ENCODE data around the gene TMEM51. TPM values are rescaled to one million over a fixed set of nuclear protein-coding genes. Genes with fewer than 3 reads are reported as not detected.
A peak's percentile ranks its signal among the peaks of the same experiment; 100 is the strongest.

Gene TMEM51
- total RNA-seq, 1 experiment from 2014 or later = 1.7 TPM

GRCh38 chr1:15231714-15232201 lies 78.2 kb downstream of the TMEM51 start:
- BruUV-seq (replicated peaks) = no TSS peak
- CTCF ChIA-PET = no interaction called here
- Histone ChIP-seq H3K27me3 (replicated peaks; ENCODE audit: insufficient read depth, low read depth, low read length, poor library complexity) (no peaks in the 10 kb centered on the region), H3K4me3 (ENCODE audit: low read depth, low read length, poor library complexity, severe bottlenecking) (no peak overlapping the region), H3K27ac (ENCODE audit: low read depth, low read length, poor library complexity, severe bottlenecking) (no peak overlapping the region), H3K4me1 (ENCODE audit: insufficient read depth, low read length, poor library complexity, severe bottlenecking) (no peaks in the 10 kb centered on the region), H3K9me3 (ENCODE audit: low read depth, low read length, poor library complexity, severe bottlenecking) (no peaks in the 10 kb centered on the region), H3K36me3 (ENCODE audit: insufficient read depth, low read length, poor library complexity, severe bottlenecking) (no peaks in the 10 kb centered on the region)
- POLR2A ChIA-PET (ENCODE audit: low non-redundant PET) = no interaction called here
- intact Hi-C loops (cut with micrococcal nuclease; ENCODE audit: unreplicated experiment) = no loop called here
- no peak for TF ChIP-seq CTCF (conservative IDR thresholded peaks at IDR 0.05; ENCODE audit: low read depth, low read length)
- TF ChIP-seq EZH2 (IDR thresholded peaks at IDR 0.05; ENCODE audit: borderline replicate concordance, low read depth, low read length, poor library complexity, severe bottlenecking) = no peak
- no peak for DNase-seq (ENCODE audit: low spot score)

GRCh38 chr1:15233689-15234088 lies 80.1 kb downstream of the TMEM51 start:
- Histone ChIP-seq H3K4me3 (ENCODE audit: low read depth, low read length, poor library complexity, severe bottlenecking) (no peak overlapping the region), H3K36me3 (ENCODE audit: insufficient read depth, low read length, poor library complexity, severe bottlenecking) (no peaks in the 10 kb centered on the region), H3K27me3 (replicated peaks; ENCODE audit: insufficient read depth, low read depth, low read length, poor library complexity) (no peaks in the 10 kb centered on the region), H3K27ac (ENCODE audit: low read depth, low read length, poor library complexity, severe bottlenecking) (no peak overlapping the region), H3K9me3 (ENCODE audit: low read depth, low read length, poor library complexity, severe bottlenecking) (no peaks in the 10 kb centered on the region), H3K4me1 (ENCODE audit: insufficient read depth, low read length, poor library complexity, severe bottlenecking) (no peaks in the 10 kb centered on the region)
- intact Hi-C loops (cut with micrococcal nuclease; ENCODE audit: unreplicated experiment) = no loop called here
- BruUV-seq (replicated peaks) = no TSS peak
- no peak for DNase-seq (ENCODE audit: low spot score)
- ChIA-PET POLR2A (ENCODE audit: low non-redundant PET) (no interaction called here), CTCF (no interaction called here)
- no peak for TF ChIP-seq EZH2 (IDR thresholded peaks at IDR 0.05; ENCODE audit: borderline replicate concordance, low read depth, low read length, poor library complexity, severe bottlenecking)
- TF ChIP-seq CTCF (conservative IDR thresholded peaks at IDR 0.05; ENCODE audit: low read depth, low read length) = no peak

- TF ChIP-seq EZH2 (IDR thresholded peaks at IDR 0.05; ENCODE audit: borderline replicate concordance, low read depth, low read length, poor library complexity, severe bottlenecking) (no peak), CTCF (conservative IDR thresholded peaks at IDR 0.05; ENCODE audit: low read depth, low read length) (no peak)
- Histone ChIP-seq H3K27me3 (replicated peaks; ENCODE audit: insufficient read depth, low read depth, low read length, poor library complexity) (no peaks in the 10 kb centered on the region), H3K4me3 (ENCODE audit: low read depth, low read length, poor library complexity, severe bottlenecking) (no peak overlapping the region), H3K9me3 (ENCODE audit: low read depth, low read length, poor library complexity, severe bottlenecking) (no peaks in the 10 kb centered on the region), H3K4me1 (ENCODE audit: insufficient read depth, low read length, poor library complexity, severe bottlenecking) (no peaks in the 10 kb centered on the region), H3K27ac (ENCODE audit: low read depth, low read length, poor library complexity, severe bottlenecking) (no peak overlapping the region), H3K36me3 (ENCODE audit: insufficient read depth, low read length, poor library complexity, severe bottlenecking) (no peaks in the 10 kb centered on the region)
- intact Hi-C loops (cut with micrococcal nuclease; ENCODE audit: unreplicated experiment) = no loop called here
- no TSS peak for BruUV-seq (replicated peaks)
- POLR2A ChIA-PET (ENCODE audit: low non-redundant PET) = no interaction called here
- peak; percentile 74 for DNase-seq (ENCODE audit: low spot score)
- CTCF ChIA-PET = no interaction called here
These were observed 82.8 kb downstream of the TMEM51 start for GRCh38 chr1:15236321-15236721.
